Measurements from ENCODE around the gene OTC. TPM values are rescaled to one million over a fixed set of nuclear protein-coding genes. Genes with fewer than 3 reads are reported as not detected.

Gene OTC
- total RNA-seq, 1 donor from 2014 or later: not detected

DNA sequence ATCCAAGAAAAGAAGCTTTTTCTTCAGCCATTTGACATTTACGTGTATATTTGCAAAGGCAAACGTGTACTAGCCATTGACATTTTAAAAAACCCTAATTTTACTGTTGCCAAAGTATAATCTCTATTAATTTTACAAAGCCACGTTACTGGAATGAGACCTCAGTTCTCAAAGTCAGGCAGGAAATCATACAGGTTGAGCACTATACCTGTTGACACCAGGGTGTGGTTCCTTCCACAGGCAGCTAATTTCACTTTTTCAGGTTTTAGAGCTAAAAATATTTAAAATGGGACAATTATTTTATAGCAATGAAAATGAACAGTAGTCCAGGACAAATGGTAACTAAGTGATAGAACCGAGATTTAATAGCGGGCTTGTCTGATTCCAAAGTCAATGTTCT, 31.6 kb upstream of the OTC start:
- no peak overlapping the region for H3K9ac ChIP-seq (ENCODE audit: low read length)
- no peaks in the 10 kb centered on the region for H3K4me1 Mint-ChIP-seq (ENCODE audit: low read depth, unreplicated experiment)
- no peaks in the 10 kb centered on the region for H3K27me3 Mint-ChIP-seq (ENCODE audit: low read depth, unreplicated experiment)
- H3K27me3 ChIP-seq (ENCODE audit: insufficient read depth, low read length): no peaks in the 10 kb centered on the region
- H3K36me3 Mint-ChIP-seq (ENCODE audit: low read depth, unreplicated experiment): no peaks in the 10 kb centered on the region
- FAIRE-seq (peak; percentile 84), DNase-seq (ENCODE audit: low read depth) (no peak)
- no peaks in the 10 kb centered on the region for H3K36me3 ChIP-seq (ENCODE audit: insufficient read depth, low read length)
- H3K4me3 Mint-ChIP-seq (ENCODE audit: unreplicated experiment): no peak overlapping the region
- no peaks in the 10 kb centered on the region for H4K20me1 ChIP-seq (ENCODE audit: insufficient read depth, low read length)
- H3K4me3 ChIP-seq (ENCODE audit: insufficient read depth, low read depth, low read length): no peak overlapping the region
- H3K27ac Mint-ChIP-seq (ENCODE audit: unreplicated experiment): no peak overlapping the region
- no peaks in the 10 kb centered on the region for H3K79me2 ChIP-seq (ENCODE audit: insufficient read depth, low read length)
- H3K4me2 ChIP-seq (ENCODE audit: low read length): no peak overlapping the region
- no peaks in the 10 kb centered on the region for H3K9me3 Mint-ChIP-seq (ENCODE audit: unreplicated experiment)
- H3K27ac ChIP-seq (ENCODE audit: low read depth, low read length): no peak overlapping the region
- H3K9me3 ChIP-seq (ENCODE audit: insufficient read depth, low read depth, low read length): no peaks in the 10 kb centered on the region
- peaks cover 3% of the 10 kb centered on the region for H3K4me1 ChIP-seq (ENCODE audit: insufficient read depth, low read length)
- TF ChIP-seq EZH2 (IDR thresholded peaks at IDR 0.05; ENCODE audit: insufficient read depth, low read length) (no peak), CTCF (IDR thresholded peaks at IDR 0.05; ENCODE audit: insufficient read depth, low read depth, low read length) (no peak)
- H2AFZ ChIP-seq (ENCODE audit: low read depth, low read length): no peak overlapping the region

DNA sequence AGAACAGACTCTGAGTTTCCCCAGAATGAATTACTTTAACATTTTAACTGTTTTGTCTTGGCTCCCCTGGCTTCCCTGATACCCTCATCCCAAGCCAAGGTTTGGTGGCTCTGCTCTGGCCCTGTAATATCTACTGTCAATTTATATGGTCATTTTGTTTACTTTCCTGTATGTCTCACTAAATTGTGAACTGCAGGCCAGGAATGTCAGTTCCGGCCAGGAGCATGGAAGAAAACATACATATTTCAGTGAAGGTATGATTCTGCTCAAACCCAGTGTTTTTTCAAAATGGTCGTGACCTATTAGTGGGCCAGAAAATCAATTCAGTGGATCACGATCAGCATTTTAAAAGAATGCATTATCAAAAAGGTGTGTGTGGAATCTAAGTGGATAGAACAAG, 26.3 kb upstream of the OTC start:
- no peaks in the 10 kb centered on the region for H3K36me3 Mint-ChIP-seq (ENCODE audit: low read depth, unreplicated experiment)
- Histone ChIP-seq H3K9me3 (ENCODE audit: insufficient read depth, low read depth, low read length) (no peaks in the 10 kb centered on the region), H3K27ac (ENCODE audit: low read depth, low read length) (peak overlapping the region; percentile 49), H4K20me1 (ENCODE audit: insufficient read depth, low read length) (no peaks in the 10 kb centered on the region), H3K36me3 (ENCODE audit: insufficient read depth, low read length) (no peaks in the 10 kb centered on the region), H3K79me2 (ENCODE audit: insufficient read depth, low read length) (no peaks in the 10 kb centered on the region), H3K4me1 (ENCODE audit: insufficient read depth, low read length) (peaks cover 3% of the 10 kb centered on the region), H3K9ac (ENCODE audit: low read length) (peak overlapping the region; percentile 86), H3K27me3 (ENCODE audit: insufficient read depth, low read length) (no peaks in the 10 kb centered on the region), H3K4me3 (ENCODE audit: insufficient read depth, low read depth, low read length) (peak overlapping the region; percentile 64), H3K4me2 (ENCODE audit: low read length) (peak overlapping the region; percentile 81), H2AFZ (ENCODE audit: low read depth, low read length) (no peak overlapping the region)
- no peaks in the 10 kb centered on the region for H3K4me1 Mint-ChIP-seq (ENCODE audit: low read depth, unreplicated experiment)
- H3K27me3 Mint-ChIP-seq (ENCODE audit: low read depth, unreplicated experiment): no peaks in the 10 kb centered on the region
- no peak overlapping the region for H3K27ac Mint-ChIP-seq (ENCODE audit: unreplicated experiment)
- peak; percentile 87 for FAIRE-seq
- DNase-seq (ENCODE audit: low read depth): no peak
- TF ChIP-seq EZH2 (IDR thresholded peaks at IDR 0.05; ENCODE audit: insufficient read depth, low read length) (no peak), CTCF (IDR thresholded peaks at IDR 0.05; ENCODE audit: insufficient read depth, low read depth, low read length) (no peak)
- peak overlapping the region; percentile 95 for H3K4me3 Mint-ChIP-seq (ENCODE audit: unreplicated experiment)
- no peaks in the 10 kb centered on the region for H3K9me3 Mint-ChIP-seq (ENCODE audit: unreplicated experiment)

DNA sequence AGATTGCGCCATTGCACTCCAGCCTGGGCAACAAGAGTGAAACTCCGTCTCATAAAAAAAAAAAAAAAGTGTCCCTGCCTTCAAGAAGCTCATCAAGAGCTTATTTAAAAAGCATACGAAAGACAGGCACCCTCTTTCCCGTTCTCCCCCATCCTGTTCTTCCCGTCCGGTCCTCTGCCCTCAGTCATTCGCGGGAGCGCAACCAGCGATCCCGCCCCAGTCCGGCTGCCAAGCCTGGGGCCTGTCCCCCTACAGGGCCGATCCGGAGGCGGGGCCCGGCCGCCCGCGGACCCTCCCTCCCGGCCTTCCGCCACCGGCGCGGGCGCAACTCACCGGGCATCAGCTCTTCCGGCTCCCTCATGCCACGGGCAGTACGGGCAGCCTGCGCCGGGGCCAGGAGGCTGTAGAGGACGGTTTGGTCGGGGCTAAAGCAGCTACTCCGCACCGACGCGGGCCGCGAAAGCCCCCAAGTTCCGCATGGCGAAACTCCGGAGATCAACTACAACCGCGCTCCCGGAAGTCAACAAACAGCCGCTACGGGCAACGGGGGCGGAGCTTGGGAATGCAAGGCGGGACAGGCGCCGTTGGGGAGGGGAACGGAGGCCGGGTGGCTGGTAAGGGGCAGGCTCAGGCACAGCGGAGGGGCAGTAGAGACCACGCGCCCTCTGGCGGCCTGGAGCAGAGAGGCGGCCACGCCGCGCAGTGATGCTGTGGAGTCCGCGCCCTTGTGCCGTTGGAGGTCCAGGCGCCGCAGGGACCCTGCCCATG, 25.2 kb upstream of the OTC start, which contains the start of gene RPGR:
Gene RPGR, minus strand, starts transcription at position 503 of the 768 bp plus-strand sequence. Its CDS starts 142 bp downstream, at position 361.
- no peaks in the 10 kb centered on the region for H3K4me1 Mint-ChIP-seq (ENCODE audit: low read depth, unreplicated experiment)
- peak; percentile 55 for FAIRE-seq
- H3K27ac ChIP-seq (ENCODE audit: low read depth, low read length): peak within 1 kb of the TSS; percentile 83
- TF ChIP-seq CTCF (IDR thresholded peaks at IDR 0.05; ENCODE audit: insufficient read depth, low read depth, low read length): peak; percentile 58
- no peak for TF ChIP-seq EZH2 (IDR thresholded peaks at IDR 0.05; ENCODE audit: insufficient read depth, low read length)
- H3K4me1 ChIP-seq (ENCODE audit: insufficient read depth, low read length): peaks cover 3% of the 10 kb centered on the region
- peak; percentile 83 for DNase-seq (ENCODE audit: low read depth)
- no peaks in the 10 kb centered on the region for H3K9me3 ChIP-seq (ENCODE audit: insufficient read depth, low read depth, low read length)
- peak within 1 kb of the TSS; percentile 81 for H3K4me2 ChIP-seq (ENCODE audit: low read length)
- H4K20me1 ChIP-seq (ENCODE audit: insufficient read depth, low read length): no peaks in the 10 kb centered on the region
- peak within 1 kb of the TSS; percentile 64 for H3K4me3 ChIP-seq (ENCODE audit: insufficient read depth, low read depth, low read length)
- no peaks in the 10 kb centered on the region for H3K27me3 Mint-ChIP-seq (ENCODE audit: low read depth, unreplicated experiment)
- H3K36me3 ChIP-seq (ENCODE audit: insufficient read depth, low read length): no peaks in the 10 kb centered on the region
- no peaks in the 10 kb centered on the region for H3K9me3 Mint-ChIP-seq (ENCODE audit: unreplicated experiment)
- peak within 1 kb of the TSS; percentile 86 for H3K9ac ChIP-seq (ENCODE audit: low read length)
- H3K4me3 Mint-ChIP-seq (ENCODE audit: unreplicated experiment): peak within 1 kb of the TSS; percentile 95
- H3K36me3 Mint-ChIP-seq (ENCODE audit: low read depth, unreplicated experiment): no peaks in the 10 kb centered on the region
- no peaks in the 10 kb centered on the region for H3K27me3 ChIP-seq (ENCODE audit: insufficient read depth, low read length)
- H3K79me2 ChIP-seq (ENCODE audit: insufficient read depth, low read length): no peaks in the 10 kb centered on the region
- H2AFZ ChIP-seq (ENCODE audit: low read depth, low read length): peak within 1 kb of the TSS; percentile 87
- H3K27ac Mint-ChIP-seq (ENCODE audit: unreplicated experiment): peak within 1 kb of the TSS; percentile 94
